A549 (cell line): ENCODE results near the gene NME2. TPM values are rescaled to one million over a fixed set of nuclear protein-coding genes. Genes with fewer than 3 reads are reported as not detected.

Experiments used
- ATAC-seq, 2 experiments: fragments of 200-7000 bp in 1 of 2; fragments of >200 bp in 1 of 2; cut with Nextera tagmentation in 1 of 2; cut with Tn5 transposase in 1 of 2; 3 replicates each; pipeline versions ENCODE4 v1.8.0 to v1.9.1; 2018 to 2020; ENCODE audit warnings: mild to moderate bottlenecking in 1 of 2, moderate library complexity in 1 of 2
- CTCF ChIA-PET: fragments of 300-600 bp; sonication (Branson Sonifier 250); formaldehyde crosslinking; extraction: SDS; loops from one replicate; lab custom pipeline; 2021; ENCODE audit warnings: antibody characterized with exemption, inconsistent platforms; lab: Yijun Ruan, JAX
- POLR2A ChIA-PET: fragments of 350-600 bp; formaldehyde crosslinking; extraction: SDS; loops from one replicate; lab custom pipeline; 2021; ENCODE audit warnings: antibody characterized with exemption, inconsistent platforms; lab: Yijun Ruan, JAX
- DNase-seq, 2 experiments: peaks; one replicate each; pipeline versions ENCODE4 v3.0.0 to v3.0.0-alpha.2; 2011 to 2016; ENCODE audit warnings: low read depth in 1 of 2, low spot score in 1 of 2
- FAIRE-seq: peaks from 2 replicates; lab custom pipeline; 2011; peaks lifted over from hg19 to GRCh38; lab: Jason Lieb, UNC
- H3K27ac ChIP-seq, 2 experiments: fragments of >200 bp; sonication (Bioruptor Twin); formaldehyde crosslinking; 3 replicates each; pipeline ENCODE4 v1.5.1; 2016 to 2017
- H3K4me1 ChIP-seq: fragments of >200 bp; sonication (Bioruptor Twin); formaldehyde crosslinking; 3 replicates; pipeline ENCODE4 v1.6.1; 2016
- H3K4me2 ChIP-seq: fragments of >200 bp; sonication (Bioruptor Twin); formaldehyde crosslinking; 3 replicates; pipeline ENCODE4 v1.6.1; 2016
- H3K4me3 ChIP-seq: fragments of >200 bp; sonication (Bioruptor Twin); formaldehyde crosslinking; 3 replicates; pipeline ENCODE4 v1.5.1; 2016
- H3K9me3 ChIP-seq: fragments of >200 bp; sonication (Bioruptor Twin); formaldehyde crosslinking; 3 replicates; pipeline ENCODE4 v1.6.1; 2016
- CBX2 ChIP-seq: fragments of 200-600 bp; sonication (generic); IDR thresholded peaks from 2 replicates; pipeline ENCODE4 v1.6.1; 2016; ENCODE audit warnings: low read depth, mild to moderate bottlenecking, borderline replicate concordance
- CEBPB ChIP-seq, 2 experiments: fragments of >200 bp in 1 of 2; sonication (Bioruptor Twin) in 1 of 2; formaldehyde crosslinking in 1 of 2; IDR thresholded peaks; 2 replicates each; pipeline ENCODE4 v1.6.1; 2012 to 2016
- E2F6 ChIP-seq: IDR thresholded peaks from 2 replicates; pipeline ENCODE4 v1.6.1; 2012; ENCODE audit warnings: low read depth, borderline replicate concordance
- FOSB ChIP-seq: fragments of 250-450 bp; sonication (Bioruptor Pico); IDR thresholded peaks from 2 replicates; pipeline ENCODE4 v1.5.0; 2020; ENCODE audit warnings: mild to moderate bottlenecking, moderate library complexity
- HDAC2 ChIP-seq: fragments of 200-600 bp; sonication (generic); IDR thresholded peaks from 2 replicates; pipeline ENCODE4 v1.6.1; 2016
- HOXA7 ChIP-seq: fragments of 250-450 bp; sonication (Bioruptor Pico); IDR thresholded peaks from 2 replicates; pipeline ENCODE4 v1.5.0; 2020; ENCODE audit warnings: mild to moderate bottlenecking, moderate library complexity
- HOXB13 ChIP-seq: fragments of 250-450 bp; sonication (Bioruptor Pico); IDR thresholded peaks from 2 replicates; pipeline ENCODE4 v1.5.0; 2020; ENCODE audit warnings: low read depth, mild to moderate bottlenecking, moderate library complexity
- MYC ChIP-seq: IDR thresholded peaks from 2 replicates; pipeline ENCODE4 v1.6.1; 2012; ENCODE audit warnings: mild to moderate bottlenecking, inconsistent platforms, low read length, improper control_type of control experiment, borderline replicate concordance
- NPAS2 ChIP-seq: fragments of 250-450 bp; sonication (Bioruptor Pico); IDR thresholded peaks from 2 replicates; pipeline ENCODE4 v1.8.0; 2022; ENCODE audit warnings: mild to moderate bottlenecking, moderate library complexity, borderline replicate concordance
- PBX3 ChIP-seq: IDR thresholded peaks from 2 replicates; pipeline ENCODE4 v1.6.1; 2012
- PHF8 ChIP-seq: fragments of 200-600 bp; sonication (generic); IDR thresholded peaks from 2 replicates; pipeline ENCODE4 v1.6.1; 2016; ENCODE audit warnings: low read depth, mild to moderate bottlenecking, antibody characterized with exemption, moderate library complexity, borderline replicate concordance
- POLR2A ChIP-seq: IDR thresholded peaks from 2 replicates; pipeline ENCODE4 v1.6.1; 2012; ENCODE audit warnings: mild to moderate bottlenecking, low read length
- POLR2AphosphoS2 ChIP-seq: conservative IDR thresholded peaks from 2 replicates; pipeline ENCODE4 v1.6.1; 2012; ENCODE audit warnings: low read length, improper control_type of control experiment, inconsistent platforms
- RARB ChIP-seq: fragments of 250-450 bp; sonication (Bioruptor Pico); IDR thresholded peaks from 2 replicates; pipeline ENCODE4 v1.8.0; 2021; ENCODE audit warnings: mild to moderate bottlenecking, moderate library complexity
- RCOR1 ChIP-seq: fragments of 150-350 bp; IDR thresholded peaks from 2 replicates; pipeline ENCODE4 v1.6.1; 2014; ENCODE audit warnings: antibody characterized with exemption, low read length, low read depth
- RFX5 ChIP-seq: fragments of 450-650 bp; IDR thresholded peaks from 2 replicates; pipeline ENCODE4 v1.7.1; 2014; ENCODE audit warnings: antibody characterized with exemption, mild to moderate bottlenecking, moderate library complexity
- SMC3 ChIP-seq: fragments of >200 bp; sonication (Bioruptor Twin); formaldehyde crosslinking; IDR thresholded peaks from 3 replicates; pipeline ENCODE4 v1.6.1; 2018; ENCODE audit warnings: inconsistent platforms
- TFCP2L1 ChIP-seq: fragments of 250-450 bp; sonication (Bioruptor Pico); IDR thresholded peaks from 2 replicates; pipeline ENCODE4 v1.5.0; 2021; ENCODE audit warnings: mild to moderate bottlenecking
- ZSCAN20 ChIP-seq: fragments of 250-450 bp; sonication (Bioruptor Pico); IDR thresholded peaks from 2 replicates; pipeline ENCODE4 v1.8.0; 2022; ENCODE audit warnings: mild to moderate bottlenecking, moderate library complexity
- WGBS: methylation state at CpG from one replicate; pipeline ENCODE4 v1.1.6; 2017; ENCODE audit errors: missing lambda C conversion rate; 5-methylcytosine and 5-hydroxymethylcytosine counted together
- polyA plus RNA-seq, 4 experiments: library from polyadenylated mRNA; depleted of rRNA in 3 of 4; stranded (reverse); fragments of >200 nt; fragmentation: RNase III in 1 of 4; extraction: RNeasy Plus Mini Kit Qiagen cat#74134 plus additional on column Dnase treatment in 1 of 4; gene quantifications; 2 replicates in 3 of 4; 3 replicates in 1 of 4; pipeline ENCODE4 v1.2.3, GENCODE V29; 2011 to 2017
- TF ChIP-seq, protein P1 (sequence below): fragments of 200-600 bp; sonication (generic); IDR thresholded peaks from 2 replicates; pipeline ENCODE4 v1.6.1; 2016; ENCODE audit warnings: antibody characterized with exemption, mild to moderate bottlenecking, moderate library complexity

Gene NME2
- polyA plus RNA-seq, 2 of the 4 experiments (the other 2 are of a cell fraction) = 1,425 to 1,862 TPM

DNA sequence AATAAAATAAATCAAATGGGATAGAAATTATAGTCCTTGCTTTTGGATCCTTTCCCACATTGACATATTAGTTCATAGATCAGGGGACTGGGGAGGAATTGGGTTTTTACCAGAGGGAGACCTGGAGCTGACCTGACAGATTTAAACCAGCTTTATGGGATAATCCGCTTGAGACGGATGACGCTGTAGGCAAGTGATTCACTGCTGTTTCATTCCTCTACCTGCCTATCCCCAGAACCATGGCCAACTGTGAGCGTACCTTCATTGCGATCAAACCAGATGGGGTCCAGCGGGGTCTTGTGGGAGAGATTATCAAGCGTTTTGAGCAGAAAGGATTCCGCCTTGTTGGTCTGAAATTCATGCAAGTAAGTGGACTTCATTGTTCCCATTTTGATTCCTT lies 10.8 kb upstream of the NME2 start:
- TF ChIP-seq NPAS2 (CRISPR knock-in tag) = no peak
- no peak for TF ChIP-seq MYC
- TF ChIP-seq POLR2A = no peak
- TF ChIP-seq SMC3 = no peak
- TF ChIP-seq HOXB13 (CRISPR knock-in tag) = no peak
- TF ChIP-seq CBX2 = no peak
- TF ChIP-seq FOSB = no peak
- TF ChIP-seq PHF8 = no peak
- peaks cover 25% of the 10 kb centered on the region for H3K4me1 ChIP-seq
- WGBS = 94% methylated on average over 8 of the region's 8 CpGs
- peak overlapping the region; percentile 74; the same call in 2 of the 3 replicates for H3K4me3 ChIP-seq
- ATAC-seq = no peak
- no peak for FAIRE-seq
- POLR2A ChIA-PET = interaction anchor here (0.6 to 2.5 kb wide), 4 partner anchors 9 to 289 kb away, joined by 4 to 41 read pairs (median 6); partner anchors contain the start of genes NME2, SPAG9 and TOB1
- CTCF ChIA-PET = interaction anchor here (1.1 to 6.5 kb wide), 6 partner anchors 10 to 168 kb away, joined by 3 to 202 read pairs (median 5); partner anchors contain the start of genes NME2 and SPAG9
- no peaks in the 10 kb centered on the region for H3K9me3 ChIP-seq
- DNase-seq = no peak
- H3K4me2 ChIP-seq = peak overlapping the region; percentile 96
- no peak overlapping the region for H3K27ac ChIP-seq

GRCh38 chr17:51159604-51160003 lies 6.6 kb upstream of the NME2 start:
- DNase-seq = no peak
- H3K4me3 ChIP-seq = no peak overlapping the region
- TF ChIP-seq ZSCAN20 (no peak), CEBPB (IDR thresholded peaks at IDR 0.05) (no peak), RCOR1 (no peak), RARB (no peak), RFX5 (no peak), HOXA7 (CRISPR knock-in tag) (no peak), POLR2AphosphoS2 (no peak), TFCP2L1 (CRISPR knock-in tag) (no peak), PBX3 (no peak), HDAC2 (no peak), E2F6 (no peak)
- TF ChIP-seq, protein P1, sequence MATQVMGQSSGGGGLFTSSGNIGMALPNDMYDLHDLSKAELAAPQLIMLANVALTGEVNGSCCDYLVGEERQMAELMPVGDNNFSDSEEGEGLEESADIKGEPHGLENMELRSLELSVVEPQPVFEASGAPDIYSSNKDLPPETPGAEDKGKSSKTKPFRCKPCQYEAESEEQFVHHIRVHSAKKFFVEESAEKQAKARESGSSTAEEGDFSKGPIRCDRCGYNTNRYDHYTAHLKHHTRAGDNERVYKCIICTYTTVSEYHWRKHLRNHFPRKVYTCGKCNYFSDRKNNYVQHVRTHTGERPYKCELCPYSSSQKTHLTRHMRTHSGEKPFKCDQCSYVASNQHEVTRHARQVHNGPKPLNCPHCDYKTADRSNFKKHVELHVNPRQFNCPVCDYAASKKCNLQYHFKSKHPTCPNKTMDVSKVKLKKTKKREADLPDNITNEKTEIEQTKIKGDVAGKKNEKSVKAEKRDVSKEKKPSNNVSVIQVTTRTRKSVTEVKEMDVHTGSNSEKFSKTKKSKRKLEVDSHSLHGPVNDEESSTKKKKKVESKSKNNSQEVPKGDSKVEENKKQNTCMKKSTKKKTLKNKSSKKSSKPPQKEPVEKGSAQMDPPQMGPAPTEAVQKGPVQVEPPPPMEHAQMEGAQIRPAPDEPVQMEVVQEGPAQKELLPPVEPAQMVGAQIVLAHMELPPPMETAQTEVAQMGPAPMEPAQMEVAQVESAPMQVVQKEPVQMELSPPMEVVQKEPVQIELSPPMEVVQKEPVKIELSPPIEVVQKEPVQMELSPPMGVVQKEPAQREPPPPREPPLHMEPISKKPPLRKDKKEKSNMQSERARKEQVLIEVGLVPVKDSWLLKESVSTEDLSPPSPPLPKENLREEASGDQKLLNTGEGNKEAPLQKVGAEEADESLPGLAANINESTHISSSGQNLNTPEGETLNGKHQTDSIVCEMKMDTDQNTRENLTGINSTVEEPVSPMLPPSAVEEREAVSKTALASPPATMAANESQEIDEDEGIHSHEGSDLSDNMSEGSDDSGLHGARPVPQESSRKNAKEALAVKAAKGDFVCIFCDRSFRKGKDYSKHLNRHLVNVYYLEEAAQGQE = no peak
- FAIRE-seq = no peak
- no peak for ATAC-seq
- ChIA-PET POLR2A (no interaction called here), CTCF (interaction anchor here (0.8 to 1.3 kb wide), 3 partner anchors 28 to 155 kb away, joined by 3 read pairs; no protein-coding TSS in a partner anchor)
- H3K9me3 ChIP-seq = no peaks in the 10 kb centered on the region
- peaks cover 17% of the 10 kb centered on the region for H3K4me1 ChIP-seq
- no peak overlapping the region for H3K4me2 ChIP-seq
- WGBS = 95% methylated on average over 3 of the region's 3 CpGs
- H3K27ac ChIP-seq = no peak overlapping the region
